ENCODE data around the gene EWSR1. TPM values are rescaled to one million over a fixed set of nuclear protein-coding genes. Genes with fewer than 3 reads are reported as not detected.

The EWSR1 gene
- total RNA-seq, 4 donors from 2014 or later: 128 to 169 (median 149) TPM

DNA sequence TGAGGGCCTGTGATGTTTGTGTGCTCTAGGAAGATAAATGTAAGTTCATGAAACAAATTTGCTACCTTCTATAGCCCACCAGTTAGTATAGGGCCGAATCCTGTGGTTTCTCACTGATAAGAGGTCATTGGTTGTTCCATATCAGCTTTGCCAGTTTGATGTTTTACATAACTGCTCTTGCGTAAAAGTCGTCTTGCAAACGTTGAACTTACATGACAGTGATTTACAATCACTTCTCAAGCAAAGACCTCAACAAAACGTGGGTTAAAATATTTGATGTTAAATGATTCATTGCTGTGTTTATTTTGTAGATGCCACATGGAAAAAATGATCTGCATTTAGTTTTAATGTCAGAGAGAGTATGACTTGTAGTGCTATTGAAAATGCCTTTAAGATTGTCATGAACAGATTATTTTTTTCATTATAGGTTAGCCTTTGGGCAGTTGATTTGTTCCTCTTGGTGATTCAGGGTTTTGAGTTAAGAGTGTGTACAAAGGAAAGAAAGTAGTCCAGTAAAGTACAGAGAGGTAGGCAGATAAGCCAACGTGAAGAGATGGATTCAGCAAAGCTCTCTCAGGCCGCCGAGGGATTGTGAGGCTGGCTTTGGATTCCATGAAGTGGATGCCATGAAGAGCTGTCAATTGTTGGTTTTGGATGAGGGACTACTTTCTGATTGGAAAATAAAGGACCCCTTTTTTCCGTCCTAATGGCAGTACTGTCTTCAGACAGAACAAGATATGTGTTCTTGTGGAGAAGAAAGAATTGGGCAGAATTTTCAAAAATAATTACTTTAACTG is 2.6 kb downstream of the EWSR1 start:
- DNase-seq (ENCODE audit: low spot score in 2 of 2): no peak
- intact Hi-C loops (cut with DNase I; ENCODE audit: low total_unique reads): no loop called here
- TF ChIP-seq POLR2A (IDR thresholded peaks at IDR 0.05): no peak
- TF ChIP-seq, protein P1, sequence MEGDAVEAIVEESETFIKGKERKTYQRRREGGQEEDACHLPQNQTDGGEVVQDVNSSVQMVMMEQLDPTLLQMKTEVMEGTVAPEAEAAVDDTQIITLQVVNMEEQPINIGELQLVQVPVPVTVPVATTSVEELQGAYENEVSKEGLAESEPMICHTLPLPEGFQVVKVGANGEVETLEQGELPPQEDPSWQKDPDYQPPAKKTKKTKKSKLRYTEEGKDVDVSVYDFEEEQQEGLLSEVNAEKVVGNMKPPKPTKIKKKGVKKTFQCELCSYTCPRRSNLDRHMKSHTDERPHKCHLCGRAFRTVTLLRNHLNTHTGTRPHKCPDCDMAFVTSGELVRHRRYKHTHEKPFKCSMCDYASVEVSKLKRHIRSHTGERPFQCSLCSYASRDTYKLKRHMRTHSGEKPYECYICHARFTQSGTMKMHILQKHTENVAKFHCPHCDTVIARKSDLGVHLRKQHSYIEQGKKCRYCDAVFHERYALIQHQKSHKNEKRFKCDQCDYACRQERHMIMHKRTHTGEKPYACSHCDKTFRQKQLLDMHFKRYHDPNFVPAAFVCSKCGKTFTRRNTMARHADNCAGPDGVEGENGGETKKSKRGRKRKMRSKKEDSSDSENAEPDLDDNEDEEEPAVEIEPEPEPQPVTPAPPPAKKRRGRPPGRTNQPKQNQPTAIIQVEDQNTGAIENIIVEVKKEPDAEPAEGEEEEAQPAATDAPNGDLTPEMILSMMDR (IDR thresholded peaks at IDR 0.05): no peak
- 17 to 19% methylated on average over 9 of the region's 9 CpGs for WGBS, 2 donors
- H3K4me3 ChIP-seq (ENCODE audit: low read depth, poor library complexity, severe bottlenecking): no peak overlapping the region

DNA sequence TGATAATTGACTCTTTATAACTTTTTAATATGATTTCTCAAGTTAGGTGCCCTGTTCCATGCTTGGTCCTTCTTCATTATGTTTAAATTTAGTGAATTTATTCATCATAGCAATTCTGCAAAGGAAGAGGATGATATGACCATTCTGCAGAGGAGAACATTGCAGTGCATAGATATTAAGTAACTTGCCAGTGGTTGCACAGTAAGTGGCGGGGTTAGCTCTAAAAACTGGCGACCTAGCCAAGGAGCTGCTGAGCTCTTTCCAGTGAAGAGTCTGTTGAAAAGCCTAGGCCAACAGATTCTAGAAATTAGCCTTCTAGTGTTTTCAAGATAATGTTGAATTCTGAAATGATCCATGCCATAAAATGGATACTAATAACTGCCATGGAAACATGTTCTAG is 4.6 kb downstream of the EWSR1 start:
- intact Hi-C loops (cut with DNase I; ENCODE audit: low total_unique reads): no loop called here
- no peak for DNase-seq (ENCODE audit: low spot score in 2 of 2)
- TF ChIP-seq POLR2A (IDR thresholded peaks at IDR 0.05): no peak
- TF ChIP-seq, protein P1 (IDR thresholded peaks at IDR 0.05): no peak
- H3K4me3 ChIP-seq (ENCODE audit: low read depth, poor library complexity, severe bottlenecking): no peak overlapping the region
- 59 to 77% methylated on average over 2 of the region's 2 CpGs for WGBS, 2 donors

DNA sequence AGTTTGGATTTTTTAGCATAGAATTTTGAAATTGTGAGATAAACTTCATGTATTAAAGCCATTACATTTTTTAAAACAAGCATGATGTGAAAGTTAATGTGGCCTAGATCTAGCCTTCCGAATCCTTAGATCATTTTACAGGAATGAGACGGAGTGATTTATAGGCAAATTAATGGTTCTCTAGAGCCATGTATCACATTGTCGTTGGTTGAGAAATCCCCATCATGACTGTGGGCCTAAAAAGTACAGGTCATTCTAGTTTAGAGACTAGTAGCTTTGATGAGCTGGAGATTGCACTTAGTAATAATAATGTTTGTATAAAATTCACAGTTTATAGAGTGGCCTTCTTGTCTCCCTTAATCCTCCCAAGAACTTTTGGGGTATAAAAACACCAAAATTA is 7.1 kb downstream of the EWSR1 start:
- WGBS, 2 donors: 58 to 61% methylated on average over 3 of the region's 3 CpGs
- no peak overlapping the region for H3K4me3 ChIP-seq (ENCODE audit: low read depth, poor library complexity, severe bottlenecking)
- no peak for DNase-seq (ENCODE audit: low spot score in 2 of 2)
- no peak for TF ChIP-seq POLR2A (IDR thresholded peaks at IDR 0.05)
- TF ChIP-seq, protein P1 (IDR thresholded peaks at IDR 0.05): no peak
- intact Hi-C loops (cut with DNase I; ENCODE audit: low total_unique reads): no loop called here

DNA sequence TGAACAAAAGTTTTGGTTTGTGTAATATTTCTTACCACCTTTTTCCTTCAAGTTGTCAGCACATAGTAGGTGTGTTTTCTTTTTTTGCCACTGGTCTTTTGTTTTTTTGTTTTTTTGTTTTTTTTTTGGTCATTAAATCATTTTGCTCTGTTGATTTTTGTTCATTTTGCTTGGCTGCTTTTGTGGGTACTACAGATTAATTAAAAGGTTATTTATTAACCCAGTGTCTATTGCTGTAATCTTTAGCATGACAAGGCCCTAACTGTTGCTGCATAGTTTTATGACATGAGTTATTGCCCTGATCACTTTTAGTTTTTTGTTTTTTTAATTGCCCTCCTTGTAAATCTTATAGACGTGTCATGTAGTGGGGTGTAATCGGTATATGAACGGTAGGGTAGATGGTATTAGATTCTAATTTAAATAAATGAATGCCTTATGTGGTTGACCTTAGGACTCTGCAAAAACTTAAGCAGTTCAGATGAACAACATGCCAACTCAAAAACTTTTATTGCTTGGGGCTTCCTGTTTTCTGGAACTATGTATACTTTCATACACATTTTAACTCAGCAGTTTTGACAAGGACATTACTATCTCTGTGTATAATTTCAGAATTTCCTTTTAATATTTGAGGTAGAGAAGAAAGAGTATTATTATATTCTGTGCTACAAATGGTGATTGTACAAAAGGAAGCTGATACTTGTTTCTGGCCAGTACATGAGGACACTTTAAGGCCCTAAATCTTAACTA is 7.9 kb downstream of the EWSR1 start:
- 51 to 62% methylated on average over 3 of the region's 3 CpGs for WGBS, 2 donors
- TF ChIP-seq, protein P1 (IDR thresholded peaks at IDR 0.05): no peak
- no peak overlapping the region for H3K4me3 ChIP-seq (ENCODE audit: low read depth, poor library complexity, severe bottlenecking)
- DNase-seq (ENCODE audit: low spot score in 2 of 2): no peak
- intact Hi-C loops (cut with DNase I; ENCODE audit: low total_unique reads): no loop called here

DNA sequence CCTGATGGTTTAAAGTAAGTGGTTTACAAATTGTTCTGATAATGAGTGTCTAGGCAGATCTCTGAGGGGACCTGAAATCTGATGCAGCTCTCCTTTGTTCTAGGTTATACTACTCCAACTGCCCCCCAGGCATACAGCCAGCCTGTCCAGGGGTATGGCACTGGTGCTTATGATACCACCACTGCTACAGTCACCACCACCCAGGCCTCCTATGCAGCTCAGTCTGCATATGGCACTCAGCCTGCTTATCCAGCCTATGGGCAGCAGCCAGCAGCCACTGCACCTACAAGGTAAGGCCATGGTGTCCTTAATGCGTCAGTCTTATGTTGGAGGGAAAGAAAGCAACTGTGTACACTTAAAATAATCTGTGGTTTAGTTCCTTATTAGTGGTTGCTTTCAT is 9.9 kb downstream of the EWSR1 start:
- WGBS, 2 donors: 92 to 100% methylated on average over 1 of the region's 1 CpG
- DNase-seq (ENCODE audit: low spot score in 2 of 2): no peak
- intact Hi-C loops (cut with DNase I; ENCODE audit: low total_unique reads): no loop called here
- TF ChIP-seq, protein P1 (IDR thresholded peaks at IDR 0.05): no peak
- no peak for TF ChIP-seq POLR2A (IDR thresholded peaks at IDR 0.05)
- H3K4me3 ChIP-seq (ENCODE audit: low read depth, poor library complexity, severe bottlenecking): no peak overlapping the region
